Cardiac muscle cell (in vitro differentiated cells and primary cell): ENCODE data around the gene TMEM184C. TPM values are rescaled to one million over a fixed set of nuclear protein-coding genes. Genes with fewer than 3 reads are reported as not detected.

Experiments
- DNase-seq, 2 donors: peaks; one replicate each; pipeline versions ENCODE4 v3.0.0 to v3.0.0-alpha.2; 2010 to 2017; ENCODE audit warnings: low read depth in 1 of 2, low spot score in 1 of 2
- H3K27ac ChIP-seq: fragments of 200-600 bp; sonication (generic); 2 replicates; pipeline ENCODE4 v1.5.1; 2016
- H3K27me3 ChIP-seq: fragments of 200-600 bp; sonication (generic); 2 replicates; pipeline ENCODE4 v1.6.0; 2016; ENCODE audit warnings: control low read depth
- H3K36me3 ChIP-seq: fragments of 200-600 bp; sonication (generic); 2 replicates; pipeline ENCODE4 v1.5.1; 2016; ENCODE audit warnings: control low read depth
- H3K4me1 ChIP-seq: fragments of 200-600 bp; sonication (generic); 2 replicates; pipeline ENCODE4 v1.8.1; 2017; ENCODE audit warnings: low read depth, mild to moderate bottlenecking, mixed run types
- H3K4me3 ChIP-seq: fragments of 200-600 bp; sonication (generic); 2 replicates; pipeline ENCODE4 v1.5.1; 2016; ENCODE audit warnings: mild to moderate bottlenecking
- H3K9me3 ChIP-seq: fragments of 200-600 bp; sonication (generic); 2 replicates; pipeline ENCODE4 v1.5.1; 2017; ENCODE audit warnings: low read depth, mild to moderate bottlenecking, control low read depth
- polyA plus RNA-seq: library from polyadenylated mRNA; unstranded; fragments of >200 nt; fragmentation: Nextera tagmentation; extraction: Ambion mirVana; gene quantifications from 2 replicates; pipeline ENCODE4 v1.2.1, GENCODE V29; 2016
- total RNA-seq: library from RNA; depleted of rRNA; stranded (reverse); fragments of >200 nt; gene quantifications from 2 replicates; pipeline ENCODE4 v1.2.3, GENCODE V29; 2016
- TF ChIP-seq, protein P1 (sequence below): IDR thresholded peaks from 2 replicates; pipeline ENCODE4 v1.5.1; 2012; ENCODE audit warnings: low read depth, mild to moderate bottlenecking, low read length

TMEM184C gene
- total and polyA plus RNA-seq, 2 experiments from 2014 or later = 30.7 to 32.3 TPM

DNA sequence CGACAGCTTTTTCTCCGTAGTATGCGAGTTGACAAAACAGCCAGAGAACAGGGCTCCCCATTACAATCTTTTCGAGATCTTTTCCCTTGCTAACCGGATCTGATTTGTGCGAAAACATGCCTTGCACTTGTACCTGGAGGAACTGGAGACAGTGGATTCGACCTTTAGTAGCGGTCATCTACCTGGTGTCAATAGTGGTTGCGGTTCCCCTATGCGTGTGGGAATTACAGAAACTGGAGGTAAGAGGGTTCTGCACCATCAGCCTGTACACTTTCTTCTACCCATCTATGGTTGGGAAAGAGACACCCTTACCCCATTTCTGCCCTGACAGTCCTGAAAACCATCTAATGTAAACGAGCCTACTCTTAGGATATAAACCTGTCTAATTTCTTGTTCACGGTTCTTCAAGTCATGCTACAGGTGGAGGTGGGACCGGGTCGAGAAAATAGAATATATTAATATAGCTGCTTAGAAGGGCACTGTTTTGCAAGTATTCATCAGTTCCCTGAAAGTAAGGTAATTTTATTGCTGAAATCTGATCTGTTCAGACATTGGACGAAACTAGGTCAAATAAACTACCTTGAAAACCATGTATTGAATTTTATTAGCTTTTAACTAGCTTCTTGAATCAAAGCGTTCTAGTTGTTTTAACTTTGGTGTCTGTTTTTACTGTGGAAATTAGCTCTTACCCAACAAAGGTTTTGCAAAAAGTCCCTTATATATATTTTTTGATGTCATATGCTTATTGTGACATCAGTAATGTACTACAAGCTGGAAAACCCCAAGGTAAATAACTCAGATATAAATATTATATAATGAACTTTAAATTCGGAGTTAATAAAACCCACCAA, 869 bp downstream of the TMEM184C start:
- peak overlapping the region; percentile 91 for H3K27ac ChIP-seq
- H3K36me3 ChIP-seq = peaks cover 5% of the 10 kb centered on the region
- DNase-seq = no peak
- no peaks in the 10 kb centered on the region for H3K9me3 ChIP-seq
- H3K27me3 ChIP-seq = no peaks in the 10 kb centered on the region
- TF ChIP-seq, protein P1, sequence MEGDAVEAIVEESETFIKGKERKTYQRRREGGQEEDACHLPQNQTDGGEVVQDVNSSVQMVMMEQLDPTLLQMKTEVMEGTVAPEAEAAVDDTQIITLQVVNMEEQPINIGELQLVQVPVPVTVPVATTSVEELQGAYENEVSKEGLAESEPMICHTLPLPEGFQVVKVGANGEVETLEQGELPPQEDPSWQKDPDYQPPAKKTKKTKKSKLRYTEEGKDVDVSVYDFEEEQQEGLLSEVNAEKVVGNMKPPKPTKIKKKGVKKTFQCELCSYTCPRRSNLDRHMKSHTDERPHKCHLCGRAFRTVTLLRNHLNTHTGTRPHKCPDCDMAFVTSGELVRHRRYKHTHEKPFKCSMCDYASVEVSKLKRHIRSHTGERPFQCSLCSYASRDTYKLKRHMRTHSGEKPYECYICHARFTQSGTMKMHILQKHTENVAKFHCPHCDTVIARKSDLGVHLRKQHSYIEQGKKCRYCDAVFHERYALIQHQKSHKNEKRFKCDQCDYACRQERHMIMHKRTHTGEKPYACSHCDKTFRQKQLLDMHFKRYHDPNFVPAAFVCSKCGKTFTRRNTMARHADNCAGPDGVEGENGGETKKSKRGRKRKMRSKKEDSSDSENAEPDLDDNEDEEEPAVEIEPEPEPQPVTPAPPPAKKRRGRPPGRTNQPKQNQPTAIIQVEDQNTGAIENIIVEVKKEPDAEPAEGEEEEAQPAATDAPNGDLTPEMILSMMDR = no peak
- H3K4me3 ChIP-seq = peak overlapping the region; percentile 72
- peaks cover 14% of the 10 kb centered on the region for H3K4me1 ChIP-seq

DNA sequence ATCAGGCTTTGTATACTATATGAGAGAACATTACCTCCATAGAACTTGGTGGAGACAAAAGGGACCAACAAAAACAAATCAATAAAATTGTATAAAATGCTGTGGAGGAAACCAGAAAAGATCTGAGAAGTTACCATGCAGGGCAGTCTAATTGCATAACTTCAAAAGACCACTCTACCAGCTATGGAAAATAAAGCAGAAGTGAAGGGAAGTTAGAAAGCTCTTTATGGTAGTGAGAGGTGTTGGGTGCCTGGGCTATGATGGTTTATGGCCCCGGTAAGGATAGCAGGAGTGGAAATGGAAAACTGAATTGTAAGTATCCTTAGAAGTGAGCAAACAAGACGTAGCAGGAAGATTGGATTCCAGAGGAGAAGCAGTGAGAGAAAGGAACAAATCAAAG, 3.1 kb downstream of the TMEM184C start:
- H3K4me1 ChIP-seq = peaks cover 14% of the 10 kb centered on the region
- H3K27ac ChIP-seq = no peak overlapping the region
- no peak overlapping the region for H3K4me3 ChIP-seq
- no peak for DNase-seq
- TF ChIP-seq, protein P1 = no peak
- no peaks in the 10 kb centered on the region for H3K27me3 ChIP-seq
- H3K36me3 ChIP-seq = peaks cover 22% of the 10 kb centered on the region
- H3K9me3 ChIP-seq = no peaks in the 10 kb centered on the region

DNA sequence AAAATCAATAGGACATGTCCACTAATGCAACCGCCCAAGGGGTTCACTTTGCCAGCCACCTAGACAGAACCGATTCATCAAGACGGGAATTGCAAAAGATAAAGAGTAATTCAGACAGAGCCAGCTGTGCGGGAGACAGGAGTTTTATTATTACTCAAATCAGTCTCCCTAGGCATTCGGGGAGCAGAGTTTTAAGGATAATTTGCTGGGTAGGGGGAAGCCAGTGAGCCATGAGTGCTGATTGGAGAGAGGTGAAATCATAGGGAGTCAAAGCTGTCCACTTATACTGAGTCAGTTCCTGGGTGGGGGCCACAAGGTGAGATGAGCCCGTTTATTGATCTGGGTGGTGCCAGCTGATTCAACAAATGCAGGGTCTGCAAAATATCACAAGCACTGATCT, 8.5 kb downstream of the TMEM184C start:
- no peak for DNase-seq
- H3K27me3 ChIP-seq = no peaks in the 10 kb centered on the region
- H3K4me3 ChIP-seq = no peak overlapping the region
- no peak overlapping the region for H3K27ac ChIP-seq
- no peaks in the 10 kb centered on the region for H3K4me1 ChIP-seq
- no peaks in the 10 kb centered on the region for H3K9me3 ChIP-seq
- TF ChIP-seq, protein P1 = no peak
- peaks cover 59% of the 10 kb centered on the region for H3K36me3 ChIP-seq

DNA sequence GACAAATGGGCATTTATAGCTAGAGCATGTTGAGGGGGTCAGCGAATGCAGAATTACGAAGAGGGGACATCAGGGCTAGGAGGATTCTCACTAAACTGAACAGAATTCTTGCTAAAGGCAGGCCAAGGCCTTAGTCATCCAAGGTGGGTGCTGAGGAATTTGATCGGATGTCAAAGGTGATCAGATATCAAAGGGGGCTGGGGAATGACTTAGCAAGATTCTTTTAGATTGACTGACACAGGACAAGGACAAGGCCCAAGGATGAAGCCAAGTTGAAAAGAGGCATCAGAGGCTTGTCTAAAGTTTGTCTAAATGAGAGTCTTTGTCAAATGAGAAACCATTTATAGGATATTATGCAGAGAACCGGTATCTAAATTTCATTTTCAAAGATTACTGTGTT, 9.7 kb downstream of the TMEM184C start:
- DNase-seq = no peak
- Histone ChIP-seq H3K27ac (no peak overlapping the region), H3K9me3 (no peaks in the 10 kb centered on the region), H3K36me3 (peaks cover 65% of the 10 kb centered on the region), H3K4me1 (no peaks in the 10 kb centered on the region), H3K27me3 (no peaks in the 10 kb centered on the region), H3K4me3 (no peak overlapping the region)
- TF ChIP-seq, protein P1 = no peak

DNA sequence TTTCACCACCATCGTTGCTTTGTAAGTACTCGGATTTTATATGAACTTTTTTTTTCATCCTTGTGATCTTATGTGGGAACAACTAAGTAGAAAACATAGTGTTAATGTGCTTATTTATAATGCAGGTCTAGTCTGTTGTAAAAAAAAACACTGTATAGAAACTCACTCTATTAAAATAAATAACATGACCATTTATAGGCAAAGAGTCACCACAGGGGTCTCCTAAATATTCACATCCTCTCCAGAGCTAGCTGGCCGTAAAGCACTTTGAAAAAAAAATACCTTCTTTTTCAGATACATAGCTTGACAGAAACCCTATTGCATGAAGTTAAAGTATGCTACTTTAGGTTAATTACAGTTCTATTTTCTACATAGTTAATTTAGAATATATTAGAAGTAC, 11.2 kb downstream of the TMEM184C start:
- H3K27me3 ChIP-seq = no peaks in the 10 kb centered on the region
- no peaks in the 10 kb centered on the region for H3K9me3 ChIP-seq
- TF ChIP-seq, protein P1 = no peak
- H3K4me1 ChIP-seq = no peaks in the 10 kb centered on the region
- H3K27ac ChIP-seq = no peak overlapping the region
- no peak for DNase-seq
- H3K36me3 ChIP-seq = peaks cover 73% of the 10 kb centered on the region
- no peak overlapping the region for H3K4me3 ChIP-seq
